Measurements from ENCODE around the gene ZBTB25.

The ZBTB25 gene, protein sequence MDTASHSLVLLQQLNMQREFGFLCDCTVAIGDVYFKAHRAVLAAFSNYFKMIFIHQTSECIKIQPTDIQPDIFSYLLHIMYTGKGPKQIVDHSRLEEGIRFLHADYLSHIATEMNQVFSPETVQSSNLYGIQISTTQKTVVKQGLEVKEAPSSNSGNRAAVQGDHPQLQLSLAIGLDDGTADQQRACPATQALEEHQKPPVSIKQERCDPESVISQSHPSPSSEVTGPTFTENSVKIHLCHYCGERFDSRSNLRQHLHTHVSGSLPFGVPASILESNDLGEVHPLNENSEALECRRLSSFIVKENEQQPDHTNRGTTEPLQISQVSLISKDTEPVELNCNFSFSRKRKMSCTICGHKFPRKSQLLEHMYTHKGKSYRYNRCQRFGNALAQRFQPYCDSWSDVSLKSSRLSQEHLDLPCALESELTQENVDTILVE

DNA sequence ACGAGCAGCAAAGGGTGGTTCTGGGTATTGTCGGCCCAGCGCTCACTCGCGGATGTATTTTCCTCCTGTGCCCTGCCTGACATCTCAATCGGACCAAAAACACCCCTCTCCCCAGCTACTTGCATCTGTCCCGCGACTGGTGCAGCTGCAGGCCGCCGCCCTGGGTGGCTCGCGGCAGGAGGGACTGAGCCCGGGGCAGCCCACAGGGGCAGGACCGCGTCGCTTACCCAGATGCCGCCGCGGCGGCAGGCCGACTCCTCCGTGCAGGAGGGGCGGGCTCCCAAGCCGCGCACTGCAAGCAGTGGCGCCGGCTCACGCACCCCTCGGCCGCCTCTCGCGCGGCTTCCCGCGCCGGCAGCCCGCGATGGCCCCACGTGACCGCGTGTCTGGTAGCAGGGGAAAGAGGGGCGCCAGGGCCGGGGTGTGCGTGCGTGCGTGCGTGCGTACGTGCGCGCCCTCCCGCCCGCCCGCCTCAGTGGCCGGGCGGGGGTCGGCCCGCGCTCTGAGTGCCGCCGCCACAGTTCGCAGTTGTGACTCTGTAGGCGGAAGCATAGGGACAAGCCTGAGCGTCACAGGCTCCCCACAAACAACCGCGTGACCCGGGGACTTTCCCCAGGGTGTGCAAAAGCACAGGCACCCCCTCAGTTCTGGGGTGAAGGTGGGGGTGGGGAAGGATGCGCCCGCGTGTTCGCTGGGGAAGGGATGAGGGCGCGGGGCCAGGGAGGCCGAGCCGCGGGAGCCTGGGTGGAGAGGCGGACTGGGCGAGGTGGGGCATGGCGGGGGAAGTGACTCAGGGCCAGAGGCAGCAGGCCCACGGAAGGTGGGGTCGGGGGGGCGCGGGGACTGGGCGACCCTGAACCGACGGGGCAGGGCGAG is at the start of gene ZBTB25:
TSS of gene ZBTB25 (minus strand) at position 405 of the 876 bp plus-strand sequence. CDS start 13,305 bp downstream, outside the sequence.
- in situ Hi-C loops (cut with HindIII; ENCODE audit: low sequenced_read_pairs), result no loop called here

DNA sequence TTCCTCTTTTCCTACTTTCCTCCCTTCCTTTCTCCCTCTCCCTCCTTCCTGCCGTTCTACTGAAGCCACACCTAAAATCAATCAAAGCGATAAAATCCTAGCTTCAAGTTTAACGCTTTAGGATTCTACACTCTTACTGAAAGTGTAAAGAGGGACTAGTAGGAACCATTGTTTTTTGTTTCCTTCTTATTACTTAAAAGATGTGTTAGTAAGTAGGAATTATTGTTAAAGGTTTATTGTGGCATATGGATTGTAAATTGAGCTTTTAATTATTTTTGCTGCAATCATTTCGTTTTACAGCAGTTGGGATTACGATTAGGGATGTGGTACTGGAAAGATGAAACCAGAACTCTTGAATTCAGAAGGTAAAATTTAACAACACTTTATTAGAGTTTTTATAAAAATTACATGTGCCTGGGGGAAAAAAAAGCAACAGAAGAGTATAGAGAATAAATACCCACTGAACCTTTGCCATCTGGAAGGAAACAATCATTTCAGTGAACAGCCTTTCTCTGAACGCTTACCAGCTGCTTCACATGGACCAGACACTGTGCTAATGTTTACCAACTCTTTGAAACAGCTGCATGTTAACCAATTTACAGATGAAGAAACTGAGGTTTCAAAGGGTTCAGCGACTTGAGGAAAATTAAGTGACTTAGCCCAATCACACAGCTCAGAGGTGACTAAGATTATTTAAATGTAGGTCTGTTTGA is 47.1 kb upstream of the ZBTB25 start:
- in situ Hi-C loops (cut with HindIII; ENCODE audit: low sequenced_read_pairs), result no loop called here

DNA sequence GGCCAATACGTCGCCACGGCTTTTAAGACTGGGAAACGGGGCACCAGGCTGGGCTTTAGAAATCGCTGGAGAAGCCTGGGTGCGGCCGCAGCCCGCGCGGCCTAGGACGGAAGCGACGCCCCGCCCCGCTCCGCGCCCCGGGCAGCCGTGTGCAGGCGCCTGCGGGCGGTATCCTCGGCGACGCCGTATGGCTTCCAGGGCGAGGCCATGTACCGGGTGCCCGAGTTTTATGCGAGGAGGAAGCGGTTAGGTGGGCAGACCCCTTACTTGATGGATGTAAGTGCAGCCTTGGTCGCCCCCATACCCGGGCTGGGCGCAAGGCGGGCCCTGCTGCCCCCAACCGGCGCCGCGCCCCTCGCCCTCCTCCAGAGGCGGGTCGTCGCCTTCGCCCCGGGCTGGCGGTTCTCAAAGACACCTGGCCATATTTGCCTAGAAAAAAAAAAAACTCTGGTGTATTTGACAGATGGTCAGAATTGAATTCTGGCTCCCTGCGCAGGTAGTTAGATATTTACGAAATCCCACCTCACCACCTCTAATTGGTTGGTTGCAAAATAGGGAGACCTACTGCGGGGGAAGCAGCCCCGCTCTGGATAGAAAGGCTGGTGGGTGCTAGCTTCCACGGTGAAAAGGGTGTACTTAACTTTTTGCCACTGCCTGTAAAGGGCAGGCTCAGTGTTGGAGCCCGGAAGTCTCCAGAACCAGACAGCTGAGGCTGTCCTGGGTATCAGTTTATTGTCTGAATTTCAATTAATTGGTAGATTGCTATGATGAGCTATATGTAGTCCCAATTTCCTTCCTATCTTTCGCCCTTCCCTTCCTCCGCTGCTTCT is 46.4 kb upstream of the ZBTB25 start, which contains the start of gene PPP1R36:
TSS of gene PPP1R36 (plus strand) at position 171 of the 830 bp plus-strand sequence. CDS start at position 208, 37 bp downstream.
- in situ Hi-C loops (cut with HindIII; ENCODE audit: low sequenced_read_pairs), result no loop called here

DNA sequence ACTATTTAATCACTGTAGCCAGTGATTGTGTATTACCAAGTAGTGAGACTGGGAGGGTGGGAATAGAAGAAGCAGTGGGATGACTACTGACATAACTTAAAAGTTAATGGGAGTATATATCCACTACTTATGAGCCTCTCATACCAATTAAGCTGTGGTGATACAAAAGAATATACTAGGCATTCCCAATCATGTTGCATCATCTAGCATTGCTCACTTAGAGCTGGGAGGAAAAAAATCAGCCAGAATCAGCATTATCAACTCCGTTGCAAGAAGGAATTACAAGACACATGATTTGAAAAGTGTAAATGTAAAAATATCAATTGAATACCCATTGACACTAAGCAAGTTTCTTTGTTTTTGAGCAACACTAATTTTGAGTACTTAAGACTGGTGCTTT is 45.4 kb upstream of the ZBTB25 start:
- in situ Hi-C loops (cut with HindIII; ENCODE audit: low sequenced_read_pairs), result no loop called here

DNA sequence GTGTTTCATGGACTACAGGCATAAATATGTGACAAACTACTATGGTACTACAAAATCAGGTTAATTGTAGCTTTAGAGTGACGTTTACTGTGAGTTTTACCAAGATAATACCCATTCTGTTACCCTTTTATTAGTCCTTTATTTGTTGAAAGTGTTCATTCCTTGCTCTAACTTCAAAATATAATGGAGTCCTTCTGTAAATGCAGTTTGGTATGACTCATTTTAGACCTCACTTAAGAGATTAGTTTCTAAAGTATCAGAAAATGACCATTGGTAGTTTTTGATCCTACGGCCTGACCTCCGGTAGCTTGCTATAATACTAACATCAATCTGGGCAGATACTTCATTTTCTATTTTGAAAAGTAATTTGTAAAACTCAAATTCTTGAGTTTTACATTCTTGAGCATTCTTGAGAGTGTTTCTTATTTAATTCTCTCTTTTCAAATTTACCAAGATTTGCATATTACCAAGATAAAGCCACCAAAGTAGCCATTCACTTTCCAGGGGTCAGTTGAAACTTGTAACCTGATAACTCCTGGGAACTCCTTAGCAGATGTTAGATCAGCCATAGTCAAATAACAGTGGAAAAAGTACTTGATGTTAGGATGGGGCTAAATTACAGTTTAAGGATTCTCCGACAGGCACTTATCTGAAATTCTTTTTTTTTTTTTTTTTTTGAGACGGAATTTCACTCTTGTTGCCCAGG is 41.1 kb upstream of the ZBTB25 start:
- in situ Hi-C loops (cut with HindIII; ENCODE audit: low sequenced_read_pairs), result no loop called here

DNA sequence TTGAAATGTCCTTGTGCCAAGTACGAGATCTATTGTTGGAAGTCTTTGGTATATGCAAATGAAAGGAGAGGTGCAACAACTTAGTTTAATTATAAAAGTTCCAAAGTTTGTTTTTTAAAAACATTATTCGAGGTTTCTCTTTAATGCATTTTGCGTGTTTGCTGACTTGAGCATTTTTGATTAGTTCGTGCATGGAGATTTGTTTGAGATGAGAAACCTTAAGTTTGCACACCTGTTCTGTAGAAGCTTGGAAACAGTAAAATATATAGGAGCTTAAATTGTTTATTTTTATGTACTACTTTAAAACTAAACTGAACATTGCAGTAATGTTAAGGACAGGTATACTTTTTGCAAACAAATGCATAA is 39.2 kb upstream of the ZBTB25 start:
- in situ Hi-C loops (cut with HindIII; ENCODE audit: low sequenced_read_pairs), result no loop called here

DNA sequence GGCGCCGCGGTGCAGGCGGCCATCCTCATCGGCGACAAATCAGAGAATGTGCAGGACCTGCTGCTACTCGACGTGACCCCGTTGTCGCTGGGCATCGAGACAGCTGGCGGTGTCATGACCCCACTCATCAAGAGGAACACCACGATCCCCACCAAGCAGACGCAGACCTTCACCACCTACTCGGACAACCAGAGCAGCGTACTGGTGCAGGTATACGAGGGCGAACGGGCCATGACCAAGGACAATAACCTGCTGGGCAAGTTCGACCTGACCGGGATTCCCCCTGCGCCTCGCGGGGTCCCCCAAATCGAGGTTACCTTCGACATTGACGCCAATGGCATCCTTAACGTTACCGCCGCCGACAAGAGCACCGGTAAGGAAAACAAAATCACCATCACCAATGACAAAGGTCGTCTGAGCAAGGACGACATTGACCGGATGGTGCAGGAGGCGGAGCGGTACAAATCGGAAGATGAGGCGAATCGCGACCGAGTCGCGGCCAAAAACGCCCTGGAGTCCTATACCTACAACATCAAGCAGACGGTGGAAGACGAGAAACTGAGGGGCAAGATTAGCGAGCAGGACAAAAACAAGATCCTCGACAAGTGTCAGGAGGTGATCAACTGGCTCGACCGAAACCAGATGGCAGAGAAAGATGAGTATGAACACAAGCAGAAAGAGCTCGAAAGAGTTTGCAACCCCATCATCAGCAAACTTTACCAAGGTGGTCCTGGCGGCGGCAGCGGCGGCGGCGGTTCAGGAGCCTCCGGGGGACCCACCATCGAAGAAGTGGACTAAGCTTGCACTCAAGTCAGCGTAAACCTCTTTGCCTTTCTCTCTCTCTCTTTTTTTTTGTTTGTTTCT is 38.6 kb upstream of the ZBTB25 start:
- in situ Hi-C loops (cut with HindIII; ENCODE audit: low sequenced_read_pairs), result no loop called here

DNA sequence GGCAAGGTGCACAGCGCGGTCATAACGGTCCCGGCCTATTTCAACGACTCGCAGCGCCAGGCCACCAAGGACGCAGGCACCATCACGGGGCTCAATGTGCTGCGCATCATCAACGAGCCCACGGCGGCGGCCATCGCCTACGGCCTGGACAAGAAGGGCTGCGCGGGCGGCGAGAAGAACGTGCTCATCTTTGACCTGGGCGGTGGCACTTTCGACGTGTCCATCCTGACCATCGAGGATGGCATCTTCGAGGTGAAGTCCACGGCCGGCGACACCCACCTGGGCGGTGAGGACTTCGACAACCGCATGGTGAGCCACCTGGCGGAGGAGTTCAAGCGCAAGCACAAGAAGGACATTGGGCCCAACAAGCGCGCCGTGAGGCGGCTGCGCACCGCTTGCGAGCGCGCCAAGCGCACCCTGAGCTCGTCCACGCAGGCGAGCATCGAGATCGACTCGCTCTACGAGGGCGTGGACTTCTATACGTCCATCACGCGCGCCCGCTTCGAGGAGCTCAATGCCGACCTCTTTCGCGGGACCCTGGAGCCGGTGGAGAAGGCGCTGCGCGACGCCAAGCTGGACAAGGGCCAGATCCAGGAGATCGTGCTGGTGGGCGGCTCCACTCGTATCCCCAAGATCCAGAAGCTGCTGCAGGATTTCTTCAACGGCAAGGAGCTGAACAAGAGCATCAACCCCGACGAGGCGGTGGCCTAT is 37.8 kb upstream of the ZBTB25 start:
- in situ Hi-C loops (cut with HindIII; ENCODE audit: low sequenced_read_pairs), result no loop called here

DNA sequence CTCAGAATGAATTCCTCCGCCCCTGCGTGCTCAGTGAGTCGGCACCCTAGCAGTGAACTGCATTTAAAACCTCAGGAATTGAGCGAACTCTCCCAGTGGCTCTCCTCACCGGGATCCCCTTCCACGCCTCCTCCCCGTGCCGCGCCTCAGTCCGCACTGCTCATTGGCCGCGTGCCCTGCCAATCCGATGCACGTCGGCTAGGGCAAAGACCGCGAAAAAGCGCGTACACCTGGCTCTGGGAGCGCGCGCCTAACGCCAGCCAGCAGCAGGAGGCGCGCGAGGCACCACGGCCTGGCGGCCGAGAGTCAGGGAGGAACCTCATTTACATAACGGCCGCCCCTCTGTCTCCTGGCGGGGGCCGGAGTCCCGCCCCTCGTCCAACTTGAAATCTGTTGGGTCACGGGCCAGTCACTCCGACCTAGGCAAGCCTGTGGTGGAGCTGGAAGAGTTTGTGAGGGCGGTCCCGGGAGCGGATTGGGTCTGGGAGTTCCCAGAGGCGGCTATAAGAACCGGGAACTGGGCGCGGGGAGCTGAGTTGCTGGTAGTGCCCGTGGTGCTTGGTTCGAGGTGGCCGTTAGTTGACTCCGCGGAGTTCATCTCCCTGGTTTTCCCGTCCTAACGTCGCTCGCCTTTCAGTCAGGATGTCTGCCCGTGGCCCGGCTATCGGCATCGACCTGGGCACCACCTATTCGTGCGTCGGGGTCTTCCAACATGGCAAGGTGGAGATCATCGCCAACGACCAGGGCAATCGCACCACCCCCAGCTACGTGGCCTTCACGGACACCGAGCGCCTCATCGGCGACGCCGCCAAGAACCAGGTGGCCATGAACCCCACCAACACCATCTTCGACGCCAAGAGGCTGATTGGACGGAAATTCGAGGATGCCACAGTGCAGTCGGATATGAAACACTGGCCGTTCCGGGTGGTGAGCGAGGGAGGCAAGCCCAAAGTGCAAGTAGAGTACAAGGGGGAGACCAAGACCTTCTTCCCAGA is 36.9 kb upstream of the ZBTB25 start, which contains the start of gene HSPA2:
TSS of gene HSPA2 (plus strand) at position 534 of the 995 bp plus-strand sequence. CDS start at position 643, 109 bp downstream.
- in situ Hi-C loops (cut with HindIII; ENCODE audit: low sequenced_read_pairs), result no loop called here

DNA sequence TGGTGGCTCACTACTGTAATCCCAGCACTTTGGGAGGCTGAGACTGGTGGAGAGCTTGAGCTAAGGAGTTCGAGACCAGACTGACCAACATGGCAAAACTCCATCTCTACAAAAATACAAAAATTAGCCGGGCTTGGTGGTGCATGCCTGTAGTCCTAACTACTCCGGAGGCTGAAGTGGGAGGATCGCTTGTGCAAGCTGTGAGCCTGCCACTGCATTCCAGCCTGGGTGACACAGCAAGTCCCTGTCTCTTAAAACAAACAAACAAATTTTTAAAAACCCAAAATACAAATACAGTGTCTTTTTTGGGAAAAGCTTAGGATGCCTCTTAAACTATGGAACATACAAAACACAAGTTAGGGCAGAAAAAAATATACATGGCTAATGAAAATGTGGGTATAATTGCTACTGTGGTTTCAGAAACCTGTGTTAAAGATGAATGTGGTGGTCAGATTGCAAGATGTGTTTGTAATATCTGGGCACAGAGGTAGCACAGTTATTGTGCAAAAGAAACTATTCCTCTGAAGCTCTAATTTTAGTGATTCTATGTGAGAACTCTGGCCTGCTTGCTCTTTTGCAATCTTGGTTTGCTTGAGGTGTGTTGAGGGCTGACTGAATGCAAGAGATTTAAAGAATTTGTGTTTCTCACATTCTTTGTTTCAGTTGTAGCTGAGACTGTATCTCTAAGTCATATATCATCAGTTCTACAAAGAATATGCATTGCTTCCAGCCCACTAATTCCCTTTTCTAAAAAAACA is 33.0 kb upstream of the ZBTB25 start:
- in situ Hi-C loops (cut with HindIII; ENCODE audit: low sequenced_read_pairs), result no loop called here

DNA sequence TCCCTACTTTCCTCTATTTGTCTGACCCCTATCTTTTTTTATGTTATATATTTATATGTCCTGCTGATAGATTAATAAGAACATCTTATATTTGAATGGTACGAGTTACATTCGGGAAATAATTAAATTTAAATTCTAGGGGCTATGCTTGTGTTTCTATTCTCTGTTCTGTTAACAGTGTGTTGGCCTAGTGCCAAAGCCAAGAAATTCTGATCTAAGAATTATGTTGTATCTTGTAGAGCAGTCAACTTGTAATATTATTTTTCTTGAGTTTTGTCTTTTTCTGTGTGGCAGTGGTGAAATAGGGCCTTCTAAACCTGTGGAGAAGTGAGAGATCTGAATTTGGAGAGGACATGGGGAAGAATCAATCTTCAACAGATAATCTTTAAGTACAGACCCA is 27.9 kb upstream of the ZBTB25 start:
- in situ Hi-C loops (cut with HindIII; ENCODE audit: low sequenced_read_pairs), result no loop called here

DNA sequence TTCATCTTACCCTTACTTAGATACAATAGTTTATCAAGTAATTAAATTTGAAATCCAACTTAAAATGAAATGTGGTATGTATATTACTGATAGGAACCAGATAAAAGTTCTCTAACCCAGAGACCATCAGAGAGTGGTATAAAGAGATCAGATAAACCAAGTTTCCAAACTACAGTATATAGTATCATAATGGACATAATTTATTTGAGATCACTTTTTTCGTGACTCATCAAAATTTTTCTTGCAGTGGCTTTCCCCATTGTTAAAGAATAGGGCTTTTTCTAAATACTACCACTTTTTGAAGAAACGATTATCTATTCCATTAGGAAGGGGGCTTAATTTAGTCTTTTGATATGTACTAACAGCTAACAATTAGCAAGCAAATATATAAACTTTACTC is 21.7 kb upstream of the ZBTB25 start:
- in situ Hi-C loops (cut with HindIII; ENCODE audit: low sequenced_read_pairs), result no loop called here

DNA sequence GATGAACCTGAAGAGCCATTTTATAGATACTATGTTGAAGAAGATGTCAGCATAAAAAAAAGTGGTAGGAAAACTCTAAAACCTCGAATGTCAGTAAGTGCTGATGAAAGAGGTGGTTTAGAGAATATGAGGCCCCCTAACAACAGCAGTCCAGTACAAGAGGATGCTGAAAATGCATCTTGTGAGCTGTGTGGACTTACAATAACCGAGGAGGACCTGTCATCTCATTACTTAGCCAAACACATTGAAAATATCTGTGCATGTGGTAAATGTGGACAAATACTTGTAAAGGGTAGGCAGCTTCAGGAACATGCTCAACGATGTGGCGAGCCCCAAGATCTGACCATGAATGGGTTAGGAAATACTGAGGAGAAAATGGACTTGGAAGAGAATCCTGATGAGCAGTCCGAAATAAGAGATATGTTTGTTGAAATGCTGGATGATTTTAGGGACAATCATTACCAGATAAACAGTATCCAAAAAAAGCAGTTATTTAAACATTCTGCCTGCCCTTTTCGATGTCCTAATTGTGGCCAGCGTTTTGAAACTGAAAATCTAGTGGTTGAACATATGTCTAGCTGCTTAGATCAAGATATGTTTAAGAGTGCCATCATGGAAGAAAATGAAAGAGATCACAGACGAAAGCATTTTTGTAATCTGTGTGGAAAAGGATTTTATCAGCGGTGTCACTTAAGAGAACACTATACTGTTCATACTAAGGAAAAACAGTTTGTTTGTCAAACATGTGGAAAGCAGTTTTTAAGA is 19.1 kb upstream of the ZBTB25 start:
- in situ Hi-C loops (cut with HindIII; ENCODE audit: low sequenced_read_pairs), result no loop called here

DNA sequence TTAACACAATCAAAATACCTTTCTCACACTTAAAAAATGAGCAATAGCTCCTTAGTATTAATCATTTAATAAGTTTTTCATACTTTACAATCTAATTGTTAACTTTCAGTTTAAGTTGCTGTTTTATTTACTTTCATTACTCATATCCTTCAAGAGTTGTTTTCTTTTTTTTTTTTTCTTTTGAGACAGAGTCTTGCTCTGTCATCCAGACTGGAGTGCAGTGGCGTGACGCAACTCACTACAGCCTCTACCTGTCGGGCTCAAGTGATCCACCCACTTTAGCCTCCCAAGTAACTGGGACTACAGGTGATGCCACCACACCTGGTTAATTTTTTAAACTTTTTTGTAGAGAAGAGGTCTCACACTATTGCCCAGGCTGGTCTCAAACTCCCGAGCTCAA is 17.1 kb upstream of the ZBTB25 start:
- in situ Hi-C loops (cut with HindIII; ENCODE audit: low sequenced_read_pairs), result no loop called here

DNA sequence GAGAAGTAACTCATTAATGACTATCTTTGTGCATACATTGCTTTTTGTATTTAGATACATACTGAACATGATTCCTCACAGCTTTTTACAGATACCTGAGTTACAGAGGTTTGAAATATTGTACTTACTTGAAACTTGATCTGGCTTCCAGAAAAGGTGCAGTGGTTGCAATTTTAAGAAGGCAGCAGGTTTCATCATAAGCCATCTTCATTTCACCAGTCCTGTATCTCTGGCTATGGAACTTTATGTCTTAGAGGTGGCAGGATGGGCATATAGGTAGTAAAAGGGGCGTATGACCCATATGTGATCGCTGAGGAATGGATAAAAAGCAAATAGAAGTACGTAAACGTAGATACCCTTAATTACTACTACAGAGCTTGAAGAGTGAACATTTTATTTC is 14.6 kb upstream of the ZBTB25 start:
- in situ Hi-C loops (cut with HindIII; ENCODE audit: low sequenced_read_pairs), result no loop called here
